Activated T-helper 1 cell treated with Interleukin-2 at 50 U/mL for 16 hours (primary cell): ENCODE data around the gene MAP3K2.

ENCODE experiments used
- DNase-seq: peaks from one replicate; pipeline ENCODE4 v3.0.0-alpha.2; 2020; ENCODE audit warnings: low read depth

Gene MAP3K2

GRCh38 chr2:127387655-127388422, at the start of gene MAP3K2:
MAP3K2 (minus strand) TSS chr2:127387975; CDS start chr2:127343129, 44,846 bp downstream.
- peak; percentile 97 for DNase-seq

- no peak for DNase-seq
Measured at GRCh38 chr2:127437056-127437455, 49.3 kb upstream of the MAP3K2 start.

- DNase-seq = no peak
Measured at GRCh38 chr2:127434515-127434914, 46.7 kb upstream of the MAP3K2 start.

GRCh38 chr2:127431408-127432023, 43.7 kb upstream of the MAP3K2 start:
- DNase-seq = no peak

GRCh38 chr2:127429844-127430425, 42.2 kb upstream of the MAP3K2 start:
- DNase-seq = no peak

GRCh38 chr2:127429291-127429690, 41.5 kb upstream of the MAP3K2 start:
- no peak for DNase-seq

GRCh38 chr2:127428815-127429109, 41.0 kb upstream of the MAP3K2 start:
- DNase-seq = no peak

- no peak for DNase-seq
Measured at GRCh38 chr2:127428057-127428814, 40.5 kb upstream of the MAP3K2 start.

GRCh38 chr2:127427376-127428056, 39.7 kb upstream of the MAP3K2 start:
- DNase-seq = no peak

- DNase-seq = no peak
Measured at GRCh38 chr2:127426501-127427354, 39.0 kb upstream of the MAP3K2 start.

GRCh38 chr2:127425540-127426490, 38.0 kb upstream of the MAP3K2 start:
- DNase-seq = no peak

- DNase-seq = no peak
Measured at GRCh38 chr2:127424598-127425520, 37.1 kb upstream of the MAP3K2 start.

- no peak for DNase-seq
Measured at GRCh38 chr2:127423880-127424279, 36.1 kb upstream of the MAP3K2 start.

GRCh38 chr2:127423478-127423843, 35.7 kb upstream of the MAP3K2 start:
- no peak for DNase-seq

- DNase-seq = no peak
Measured at GRCh38 chr2:127422559-127423477, 35.0 kb upstream of the MAP3K2 start.

- no peak for DNase-seq
Measured at GRCh38 chr2:127421871-127422558, 34.2 kb upstream of the MAP3K2 start.

GRCh38 chr2:127421116-127421800, 33.5 kb upstream of the MAP3K2 start:
- no peak for DNase-seq
